H1 (cell line): ENCODE results near the gene SGMS2. TPM values are rescaled to one million over a fixed set of nuclear protein-coding genes. Genes with fewer than 3 reads are reported as not detected.
"Not testable (repeated sequence)": the region's sequence is repeated elsewhere in the genome, so short reads cannot be mapped to it uniquely, and the experiment has no call there.

Source experiments
- CTCF ChIA-PET: fragments of 300-600 bp; sonication (Branson Sonifier 250); formaldehyde crosslinking; loops from one replicate; lab custom pipeline; 2021; ENCODE audit not compliant: partially characterized antibody; lab: Charles Lee
- POLR2A ChIA-PET: fragments of 300-600 bp; sonication (Branson Sonifier 250); formaldehyde crosslinking; loops from one replicate; lab custom pipeline; 2021; ENCODE audit warnings: inconsistent platforms; ENCODE audit not compliant: partially characterized antibody; lab: Charles Lee
- DNase-seq, 2 experiments: peaks; one replicate each; pipeline versions ENCODE4 v3.0.0 to v3.0.0-alpha.2; 2010 to 2022; ENCODE audit warnings: low spot score in 2 of 2, low read depth in 1 of 2, mixed read lengths in 1 of 2
- FAIRE-seq: peaks from 2 replicates; lab custom pipeline; 2011; peaks lifted over from hg19 to GRCh38; lab: Jason Lieb, UNC
- H2AFZ ChIP-seq: 2 replicates; pipeline ENCODE4 v1.8.1; 2012; ENCODE audit warnings: low read length, inconsistent platforms
- H2AK5ac ChIP-seq: 2 replicates; pipeline ENCODE4 v1.6.1; 2013; ENCODE audit warnings: low read depth, low read length
- H2BK120ac ChIP-seq: replicated peaks from 2 replicates; pipeline ENCODE3; 2013; ENCODE audit warnings: low read depth, low read length, inconsistent platforms
- H2BK12ac ChIP-seq: 2 replicates; pipeline ENCODE4 v1.6.1; 2013; ENCODE audit warnings: low read depth, low read length
- H2BK15ac ChIP-seq: 2 replicates; pipeline ENCODE4 v1.6.1; 2013; ENCODE audit warnings: low read length
- H2BK20ac ChIP-seq: 2 replicates; pipeline ENCODE4 v1.6.1; 2013; ENCODE audit warnings: low read length
- H2BK5ac ChIP-seq: 2 replicates; pipeline ENCODE4 v1.6.1; 2013; ENCODE audit warnings: low read depth, low read length
- H3K14ac ChIP-seq: 2 replicates; pipeline ENCODE4 v1.6.1; 2013; ENCODE audit warnings: inconsistent platforms; ENCODE audit not compliant: insufficient read length
- H3K18ac ChIP-seq: 2 replicates; pipeline ENCODE4 v1.6.1; 2013; ENCODE audit warnings: low read length; ENCODE audit errors: extremely low read depth
- H3K23ac ChIP-seq: 2 replicates; pipeline ENCODE4 v1.6.1; 2013; ENCODE audit warnings: inconsistent platforms; ENCODE audit not compliant: insufficient read length
- H3K23me2 ChIP-seq: 2 replicates; pipeline ENCODE4 v1.6.1; 2013; ENCODE audit warnings: low read depth, low read length
- H3K27ac ChIP-seq: 2 replicates; pipeline ENCODE4 v1.6.1; 2011; ENCODE audit warnings: low read depth, low read length, inconsistent platforms
- H3K27me3 ChIP-seq, 4 experiments: replicated peaks in 1 of 4; 1 replicate in 1 of 4; 2 replicates in 3 of 4; pipeline versions ENCODE4 v1.6.1 to v1.8.1; 2011 to 2013; ENCODE audit warnings: low read length in 3 of 4, mild to moderate bottlenecking in 3 of 4, inconsistent platforms in 2 of 4, mixed read lengths in 2 of 4, moderate library complexity in 1 of 4; ENCODE audit not compliant: control insufficient read depth in 3 of 4, insufficient read depth in 3 of 4; ENCODE audit errors: extremely low read depth in 1 of 4
- H3K36me3 ChIP-seq, 4 experiments: 2 replicates each; pipeline versions ENCODE4 v1.6.1 to v1.8.1; 2011 to 2013; ENCODE audit warnings: mild to moderate bottlenecking in 4 of 4, low read length in 3 of 4, moderate library complexity in 2 of 4, control low read depth in 1 of 4, inconsistent platforms in 1 of 4; ENCODE audit not compliant: insufficient read depth in 4 of 4, control insufficient read depth in 2 of 4
- H3K4ac ChIP-seq: replicated peaks from 2 replicates; pipeline ENCODE3; 2013; ENCODE audit warnings: low read length, low read depth, mixed read lengths, inconsistent platforms; ENCODE audit not compliant: insufficient read length
- H3K4me1 ChIP-seq, 4 experiments: replicated peaks in 1 of 4; 1 replicate in 1 of 4; 2 replicates in 3 of 4; pipeline versions ENCODE4 v1.6.1 to v1.8.1; 2011 to 2013; ENCODE audit warnings: low read length in 3 of 4, inconsistent platforms in 2 of 4, mixed read lengths in 1 of 4; ENCODE audit not compliant: insufficient read depth in 4 of 4, control insufficient read depth in 3 of 4
- H3K4me2 ChIP-seq, 2 experiments: 2 replicates each; pipeline versions ENCODE4 v1.6.1 to v1.8.1; 2011 to 2013; ENCODE audit warnings: low read depth in 2 of 2, low read length in 2 of 2, control low read depth in 1 of 2, inconsistent platforms in 1 of 2, mild to moderate bottlenecking in 1 of 2; ENCODE audit not compliant: insufficient read depth in 1 of 2
- H3K4me3 ChIP-seq, 4 experiments: fragments of 200-600, 300-600 bp in 1 of 4; sonication (generic), shearing (Covaris generic), sonication (Bioruptor Twin) in 1 of 4; 2 replicates each; pipeline versions ENCODE4 v1.5.1 to v1.8.1; 2011 to 2016; ENCODE audit warnings: low read length in 4 of 4, low read depth in 3 of 4, control low read depth in 2 of 4, inconsistent platforms in 2 of 4, mild to moderate bottlenecking in 2 of 4, mixed read lengths in 1 of 4, moderate library complexity in 1 of 4; ENCODE audit not compliant: insufficient read depth in 2 of 4; ENCODE audit errors: extremely low read depth in 1 of 4
- H3K56ac ChIP-seq: replicated peaks from 2 replicates; pipeline ENCODE3; 2013; ENCODE audit warnings: low read depth, mild to moderate bottlenecking, mixed read lengths, low read length, inconsistent platforms; ENCODE audit not compliant: insufficient read length
- H3K79me1 ChIP-seq: 2 replicates; pipeline ENCODE4 v1.6.1; 2013; ENCODE audit warnings: low read depth, low read length, control low read depth
- H3K79me2 ChIP-seq, 2 experiments: 2 replicates each; pipeline versions ENCODE4 v1.6.1 to v1.8.1; 2012 to 2013; ENCODE audit warnings: low read length in 2 of 2, mild to moderate bottlenecking in 2 of 2, inconsistent platforms in 1 of 2; ENCODE audit not compliant: insufficient read depth in 2 of 2, control insufficient read depth in 1 of 2
- H3K9ac ChIP-seq, 4 experiments: replicated peaks in 1 of 4; 1 replicate in 1 of 4; 2 replicates in 3 of 4; pipeline versions ENCODE4 v1.6.1 to v1.8.1; 2011 to 2013; ENCODE audit warnings: low read depth in 3 of 4, low read length in 3 of 4, control low read depth in 2 of 4, mild to moderate bottlenecking in 2 of 4, moderate library complexity in 2 of 4, inconsistent platforms in 1 of 4; ENCODE audit errors: extremely low read depth in 1 of 4
- H3K9me3 ChIP-seq, 2 experiments: 2 replicates each; pipeline versions ENCODE4 v1.6.1 to v1.8.1; 2012 to 2013; ENCODE audit warnings: mild to moderate bottlenecking in 2 of 2, moderate library complexity in 2 of 2, control low read depth in 1 of 2, inconsistent platforms in 1 of 2, low read depth in 1 of 2, low read length in 1 of 2, mixed read lengths in 1 of 2; ENCODE audit not compliant: insufficient read depth in 2 of 2
- H4K20me1 ChIP-seq, 2 experiments: replicated peaks in 1 of 2; 2 replicates each; pipeline versions ENCODE3 to v1.8.1; 2011 to 2013; ENCODE audit warnings: inconsistent platforms in 2 of 2, low read length in 2 of 2, mild to moderate bottlenecking in 1 of 2; ENCODE audit not compliant: insufficient read depth in 2 of 2, control insufficient read depth in 1 of 2
- H4K5ac ChIP-seq: 2 replicates; pipeline ENCODE4 v1.6.1; 2013; ENCODE audit warnings: low read length, low read depth, mixed read lengths, inconsistent platforms; ENCODE audit not compliant: insufficient read length
- H4K8ac ChIP-seq: 2 replicates; pipeline ENCODE4 v1.8.0; 2013; ENCODE audit warnings: mild to moderate bottlenecking, moderate library complexity, low read length, inconsistent platforms; ENCODE audit not compliant: insufficient read depth; ENCODE audit errors: extremely low read depth
- H4K91ac ChIP-seq: replicated peaks from 2 replicates; pipeline ENCODE3; 2013; ENCODE audit warnings: low read length, mixed read lengths, inconsistent platforms; ENCODE audit not compliant: insufficient read length
- WGBS, 2 experiments: shearing (Covaris generic) in 1 of 2; methylation state at CpG; one replicate each; pipeline versions ENCODE4 v1.1.6 to v1.1.7; 2013 to 2015; ENCODE audit warnings: low lambda C conversion rate in 2 of 2, mixed read lengths in 2 of 2, inconsistent platforms in 1 of 2, low coverage in 1 of 2, missing lambda C conversion rate in 1 of 2; ENCODE audit not compliant: insufficient replicate concordance in 2 of 2, insufficient coverage in 1 of 2, insufficient read length in 1 of 2; ENCODE audit errors: extremely low coverage in 1 of 2, missing lambda C conversion rate in 1 of 2; 5-methylcytosine and 5-hydroxymethylcytosine counted together
- polyA plus RNA-seq, 7 experiments: library from polyadenylated mRNA; depleted of rRNA in 3 of 7; stranded (reverse) in 5 of 7; unstranded in 2 of 7; fragments of >200 nt in 5 of 7; fragments of 200-250 nt in 2 of 7; gene quantifications; 1 replicate in 5 of 7; 2 replicates in 1 of 7; 4 replicates in 1 of 7; pipeline versions ENCODE4 v1.2.1 to v1.2.3, GENCODE V29; 2011 to 2013; ENCODE audit warnings: missing spikeins in 2 of 7, mixed read lengths in 2 of 7
- total RNA-seq: library from RNA; stranded (reverse); fragmentation: NEBNext Ultra II Directional; extraction: Animal tissue kit (Norgen Biotek cat#: 25700); gene quantifications from 2 replicates; pipeline ENCODE4 v1.2.1, GENCODE V29; 2021

SGMS2 gene
- total and polyA plus RNA-seq, 2 of the 8 experiments (the other 6 are each of a cell fraction or from before 2014, with no cell fraction given), result 0.04 to 1.3 TPM

GRCh38 chr4:107925713-107926112 is 101.0 kb downstream of the SGMS2 start:
- H3K9ac ChIP-seq, H2BK20ac ChIP-seq, H2AFZ ChIP-seq, H3K4me3 ChIP-seq, H3K14ac ChIP-seq, H3K36me3 ChIP-seq, H3K4me2 ChIP-seq, DNase-seq, H3K4ac ChIP-seq, H3K4me1 ChIP-seq, H2AK5ac ChIP-seq, H3K23ac ChIP-seq, H4K5ac ChIP-seq, H3K23me2 ChIP-seq, H3K18ac ChIP-seq, H2BK15ac ChIP-seq, H4K91ac ChIP-seq, H3K9me3 ChIP-seq, H4K20me1 ChIP-seq, FAIRE-seq, CTCF ChIA-PET, H3K56ac ChIP-seq, H4K8ac ChIP-seq, H3K27ac ChIP-seq, H3K27me3 ChIP-seq, H2BK120ac ChIP-seq, POLR2A ChIA-PET, H2BK5ac ChIP-seq, H3K79me2 ChIP-seq, H2BK12ac ChIP-seq, H3K79me1 ChIP-seq: not testable (repeated sequence)

- H2BK20ac ChIP-seq, H3K4me1 ChIP-seq, H3K9ac ChIP-seq, H3K23me2 ChIP-seq, H2AFZ ChIP-seq, H4K5ac ChIP-seq, H2BK15ac ChIP-seq, POLR2A ChIA-PET, H3K27ac ChIP-seq, H2BK5ac ChIP-seq, H3K4me3 ChIP-seq, H4K20me1 ChIP-seq, H2BK12ac ChIP-seq, H2BK120ac ChIP-seq, H3K79me2 ChIP-seq, H3K36me3 ChIP-seq, H4K91ac ChIP-seq, H3K4me2 ChIP-seq, H3K4ac ChIP-seq, CTCF ChIA-PET, DNase-seq, FAIRE-seq, H3K9me3 ChIP-seq, H3K79me1 ChIP-seq, H3K14ac ChIP-seq, H3K23ac ChIP-seq, H4K8ac ChIP-seq, H3K56ac ChIP-seq, H3K18ac ChIP-seq, H2AK5ac ChIP-seq: not testable (repeated sequence)
- 92% methylated on average over 3 of the region's 4 CpGs; no CpG with 5 or more reads in 1 of the 2 experiments for WGBS, 2 experiments
- peaks cover 0 to 11% (median 8%) of the 10 kb centered on the region in 4 experiments; a peak in 5 of 7 replicates for H3K27me3 ChIP-seq
Measured at GRCh38 chr4:107926875-107927274, 102.1 kb downstream of the SGMS2 start.
